CD4-positive, alpha-beta T cell treated with Interferon gamma for 1 hour (primary cell): ENCODE measurements around the gene STAMBPL1.
"Not testable (repeated sequence)": the region's sequence is repeated elsewhere in the genome, so short reads cannot be mapped to it uniquely, and the experiment has no call there.

ENCODE experiments used
- DNase-seq: peaks from one replicate; pipeline ENCODE4 v3.0.0-alpha.2; 2020

STAMBPL1 gene

GRCh38 chr10:88858491-88858890, 21.6 kb upstream of the STAMBPL1 start:
- no peak for DNase-seq

- DNase-seq: no peak
These were observed 19.0 kb upstream of the STAMBPL1 start for GRCh38 chr10:88861036-88861435.

- no peak for DNase-seq
These were observed 14.7 kb upstream of the STAMBPL1 start for GRCh38 chr10:88865281-88865876.

GRCh38 chr10:88866454-88866853, 13.6 kb upstream of the STAMBPL1 start:
- no peak for DNase-seq

- no peak for DNase-seq
These were observed 10.0 kb upstream of the STAMBPL1 start for GRCh38 chr10:88870089-88870488.

- no peak for DNase-seq
These were observed 6.3 kb upstream of the STAMBPL1 start for GRCh38 chr10:88873757-88874156.

- no peak for DNase-seq
These were observed 5.8 kb upstream of the STAMBPL1 start for GRCh38 chr10:88874281-88874680.

GRCh38 chr10:88875081-88875480, 5.0 kb upstream of the STAMBPL1 start:
- no peak for DNase-seq

GRCh38 chr10:88877298-88877697, 2.7 kb upstream of the STAMBPL1 start:
- no peak for DNase-seq

- peak; percentile 69 for DNase-seq
These were observed 434 bp downstream of the STAMBPL1 start for GRCh38 chr10:88880282-88881076.

- DNase-seq: no peak
These were observed 1.3 kb downstream of the STAMBPL1 start for GRCh38 chr10:88881320-88881719.

GRCh38 chr10:88881922-88882645, 2.0 kb downstream of the STAMBPL1 start:
- no peak for DNase-seq

- DNase-seq: not testable (repeated sequence)
These were observed 2.8 kb downstream of the STAMBPL1 start for GRCh38 chr10:88882646-88883447.

GRCh38 chr10:88883448-88883809, 3.4 kb downstream of the STAMBPL1 start:
- no peak for DNase-seq

- DNase-seq: no peak
These were observed 6.5 kb downstream of the STAMBPL1 start for GRCh38 chr10:88886557-88886956.

GRCh38 chr10:88888810-88889445, 8.9 kb downstream of the STAMBPL1 start:
- DNase-seq: no peak

GRCh38 chr10:88889559-88890337, 9.7 kb downstream of the STAMBPL1 start:
- no peak for DNase-seq

- no peak for DNase-seq
These were observed 10.8 kb downstream of the STAMBPL1 start for GRCh38 chr10:88890681-88891381.

GRCh38 chr10:88892222-88892967, 12.3 kb downstream of the STAMBPL1 start:
- DNase-seq: no peak

- no peak for DNase-seq
These were observed 13.6 kb downstream of the STAMBPL1 start for GRCh38 chr10:88893611-88894010.
